Keratinocyte (primary cell): ENCODE data around the gene GRK6.

Source experiments
- EZH2 ChIP-seq: IDR thresholded peaks from one replicate; pipeline ENCODE4 v1.6.1; 2012; ENCODE audit warnings: inconsistent platforms, mild to moderate bottlenecking, low read length, moderate library complexity
- TF ChIP-seq, protein P1 (sequence below), 3 experiments: IDR thresholded peaks in 1 of 3; conservative IDR thresholded peaks in 1 of 3; optimal IDR thresholded peaks in 1 of 3; 2 replicates in 2 of 3; 3 replicates in 1 of 3; pipeline versions ENCODE3 to v1.5.1; 2011; ENCODE audit warnings: low read length in 3 of 3, mild to moderate bottlenecking in 3 of 3, moderate library complexity in 2 of 3, control low read depth in 1 of 3, inconsistent platforms in 1 of 3; ENCODE audit not compliant: insufficient read depth in 2 of 3; ENCODE audit errors: extremely low read depth in 1 of 3

DNA sequence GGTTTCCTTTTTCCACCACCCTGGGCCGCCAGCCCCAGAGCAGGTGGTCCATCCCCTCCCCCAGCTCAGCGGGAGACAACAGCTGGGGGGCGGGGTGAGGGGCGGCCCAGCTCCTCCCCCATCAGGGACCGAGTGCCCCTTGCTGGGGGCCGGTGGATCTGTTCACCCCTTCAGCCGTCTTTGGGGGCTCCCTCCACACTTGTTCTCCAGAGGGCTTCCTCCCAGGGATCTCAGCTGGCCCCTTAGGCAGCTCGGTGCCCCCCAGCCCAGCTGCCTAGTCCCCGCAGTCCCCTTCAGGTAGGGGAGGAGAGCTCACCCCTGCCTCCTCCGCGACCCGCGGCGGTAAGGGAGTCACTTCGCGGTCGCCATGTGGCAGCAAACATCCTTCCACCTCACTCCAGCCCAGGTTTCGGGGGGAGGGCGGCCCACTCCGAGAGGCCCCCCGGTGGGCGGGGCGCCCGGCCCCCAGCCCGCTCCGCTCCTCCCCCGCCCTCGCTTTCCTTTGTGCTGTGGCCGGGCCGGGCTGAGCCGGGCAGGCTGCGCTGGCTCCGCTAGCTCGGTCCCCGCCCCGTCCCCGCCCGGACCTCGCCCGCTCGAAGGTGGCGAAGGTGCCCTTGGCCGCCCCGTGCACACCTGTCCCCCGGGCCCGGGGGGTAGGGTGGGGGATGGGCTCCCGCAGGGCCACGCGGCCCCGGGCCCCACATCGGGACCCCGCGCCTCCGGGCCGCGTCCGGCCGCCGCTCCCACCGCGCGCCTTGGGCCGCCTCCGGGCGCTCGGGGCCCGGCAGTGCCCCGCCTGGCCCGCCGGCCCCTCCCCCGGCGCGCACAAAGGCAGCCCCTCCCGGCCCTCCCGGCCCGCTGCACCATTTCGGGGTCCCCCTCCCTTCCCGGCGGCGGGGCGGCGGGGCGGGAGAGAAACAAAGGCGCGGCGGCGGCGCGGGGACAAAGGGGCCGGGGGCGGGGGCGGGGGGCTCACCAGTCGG, 46.3 kb downstream of the GRK6 start:
- TF ChIP-seq, protein P1, sequence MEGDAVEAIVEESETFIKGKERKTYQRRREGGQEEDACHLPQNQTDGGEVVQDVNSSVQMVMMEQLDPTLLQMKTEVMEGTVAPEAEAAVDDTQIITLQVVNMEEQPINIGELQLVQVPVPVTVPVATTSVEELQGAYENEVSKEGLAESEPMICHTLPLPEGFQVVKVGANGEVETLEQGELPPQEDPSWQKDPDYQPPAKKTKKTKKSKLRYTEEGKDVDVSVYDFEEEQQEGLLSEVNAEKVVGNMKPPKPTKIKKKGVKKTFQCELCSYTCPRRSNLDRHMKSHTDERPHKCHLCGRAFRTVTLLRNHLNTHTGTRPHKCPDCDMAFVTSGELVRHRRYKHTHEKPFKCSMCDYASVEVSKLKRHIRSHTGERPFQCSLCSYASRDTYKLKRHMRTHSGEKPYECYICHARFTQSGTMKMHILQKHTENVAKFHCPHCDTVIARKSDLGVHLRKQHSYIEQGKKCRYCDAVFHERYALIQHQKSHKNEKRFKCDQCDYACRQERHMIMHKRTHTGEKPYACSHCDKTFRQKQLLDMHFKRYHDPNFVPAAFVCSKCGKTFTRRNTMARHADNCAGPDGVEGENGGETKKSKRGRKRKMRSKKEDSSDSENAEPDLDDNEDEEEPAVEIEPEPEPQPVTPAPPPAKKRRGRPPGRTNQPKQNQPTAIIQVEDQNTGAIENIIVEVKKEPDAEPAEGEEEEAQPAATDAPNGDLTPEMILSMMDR (optimal IDR thresholded peaks at IDR 0.05 in 1 of 3, IDR thresholded peaks at IDR 0.05 in 1 of 3, conservative IDR thresholded peaks at IDR 0.05 in 1 of 3; ENCODE audit: extremely low read depth in 1 of 3, insufficient read depth in 2 of 3, low read length in 3 of 3), result no peak
- TF ChIP-seq EZH2, result no peak
